Measurements from ENCODE around the gene AMELX.

Gene AMELX

DNA sequence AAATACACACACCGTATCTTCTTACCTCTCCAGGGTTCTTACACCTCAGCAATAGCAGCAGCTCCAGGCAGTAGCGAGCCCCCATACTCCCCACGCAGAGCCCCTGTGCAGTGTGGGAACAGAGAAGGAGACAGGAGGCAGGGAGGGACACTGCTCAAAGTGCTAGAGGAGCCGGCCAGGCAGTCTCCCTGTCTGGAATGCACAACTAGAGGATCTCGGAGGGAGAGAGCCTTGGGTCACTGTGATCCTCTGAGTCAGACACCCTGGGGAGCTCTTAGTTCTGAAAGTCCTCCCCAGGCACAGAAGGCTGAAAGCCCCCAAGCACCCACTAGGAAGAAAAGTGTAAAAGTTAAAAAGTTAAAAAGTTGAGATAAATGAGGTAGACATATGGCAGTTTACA is 16.0 kb downstream of the AMELX start:
- no peaks in the 10 kb centered on the region for H3K36me3 ChIP-seq (replicated peaks)
- DNase-seq, result peak; percentile 17
- no peaks in the 10 kb centered on the region for H3K27me3 ChIP-seq (replicated peaks)
- in situ Hi-C loops (cut with HindIII; ENCODE audit: low pct_ligation_motif_present, low sequenced_read_pairs), result no loop called here
- TF ChIP-seq, protein P1, sequence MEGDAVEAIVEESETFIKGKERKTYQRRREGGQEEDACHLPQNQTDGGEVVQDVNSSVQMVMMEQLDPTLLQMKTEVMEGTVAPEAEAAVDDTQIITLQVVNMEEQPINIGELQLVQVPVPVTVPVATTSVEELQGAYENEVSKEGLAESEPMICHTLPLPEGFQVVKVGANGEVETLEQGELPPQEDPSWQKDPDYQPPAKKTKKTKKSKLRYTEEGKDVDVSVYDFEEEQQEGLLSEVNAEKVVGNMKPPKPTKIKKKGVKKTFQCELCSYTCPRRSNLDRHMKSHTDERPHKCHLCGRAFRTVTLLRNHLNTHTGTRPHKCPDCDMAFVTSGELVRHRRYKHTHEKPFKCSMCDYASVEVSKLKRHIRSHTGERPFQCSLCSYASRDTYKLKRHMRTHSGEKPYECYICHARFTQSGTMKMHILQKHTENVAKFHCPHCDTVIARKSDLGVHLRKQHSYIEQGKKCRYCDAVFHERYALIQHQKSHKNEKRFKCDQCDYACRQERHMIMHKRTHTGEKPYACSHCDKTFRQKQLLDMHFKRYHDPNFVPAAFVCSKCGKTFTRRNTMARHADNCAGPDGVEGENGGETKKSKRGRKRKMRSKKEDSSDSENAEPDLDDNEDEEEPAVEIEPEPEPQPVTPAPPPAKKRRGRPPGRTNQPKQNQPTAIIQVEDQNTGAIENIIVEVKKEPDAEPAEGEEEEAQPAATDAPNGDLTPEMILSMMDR (IDR thresholded peaks at IDR 0.05; ENCODE audit: low read depth, low read length, missing control alignments), result no peak
- no peak overlapping the region for H3K4me3 ChIP-seq (ENCODE audit: low read depth, low read length)
- H3K27ac ChIP-seq, result no peak overlapping the region

DNA sequence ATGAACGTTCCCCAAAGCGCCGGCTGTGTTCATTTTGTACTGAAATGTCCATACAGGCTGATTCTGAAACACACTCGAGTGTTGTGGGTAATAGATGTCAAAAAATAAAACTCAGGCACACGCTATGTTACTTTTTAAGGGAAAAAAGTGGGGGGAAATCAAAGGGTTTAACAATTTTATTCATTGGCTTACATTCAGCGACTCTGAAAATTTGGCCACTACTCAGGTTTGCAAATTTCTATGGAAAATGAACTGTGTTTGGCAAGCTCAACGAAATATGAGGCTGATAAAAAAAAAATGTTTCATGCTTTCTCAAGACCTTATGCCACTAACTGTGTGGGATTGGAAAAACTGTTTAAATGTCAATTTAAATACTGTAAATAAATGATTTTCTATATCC is 18.5 kb downstream of the AMELX start:
- Histone ChIP-seq H3K27me3 (replicated peaks) (no peaks in the 10 kb centered on the region), H3K27ac (no peak overlapping the region), H3K4me3 (ENCODE audit: low read depth, low read length) (no peak overlapping the region), H3K36me3 (replicated peaks) (no peaks in the 10 kb centered on the region)
- no peak for DNase-seq
- in situ Hi-C loops (cut with HindIII; ENCODE audit: low pct_ligation_motif_present, low sequenced_read_pairs), result no loop called here
- TF ChIP-seq, protein P1 (IDR thresholded peaks at IDR 0.05; ENCODE audit: low read depth, low read length, missing control alignments), result no peak

- Histone ChIP-seq H3K27ac (no peak overlapping the region), H3K4me3 (ENCODE audit: low read depth, low read length) (no peak overlapping the region), H3K36me3 (replicated peaks) (no peaks in the 10 kb centered on the region), H3K27me3 (replicated peaks) (no peaks in the 10 kb centered on the region)
- in situ Hi-C loops (cut with HindIII; ENCODE audit: low pct_ligation_motif_present, low sequenced_read_pairs), result no loop called here
- TF ChIP-seq, protein P1 (IDR thresholded peaks at IDR 0.05; ENCODE audit: low read depth, low read length, missing control alignments), result no peak
- DNase-seq, result no peak
Measured at GRCh38 chrX:11319806-11320520, 26.8 kb downstream of the AMELX start.

DNA sequence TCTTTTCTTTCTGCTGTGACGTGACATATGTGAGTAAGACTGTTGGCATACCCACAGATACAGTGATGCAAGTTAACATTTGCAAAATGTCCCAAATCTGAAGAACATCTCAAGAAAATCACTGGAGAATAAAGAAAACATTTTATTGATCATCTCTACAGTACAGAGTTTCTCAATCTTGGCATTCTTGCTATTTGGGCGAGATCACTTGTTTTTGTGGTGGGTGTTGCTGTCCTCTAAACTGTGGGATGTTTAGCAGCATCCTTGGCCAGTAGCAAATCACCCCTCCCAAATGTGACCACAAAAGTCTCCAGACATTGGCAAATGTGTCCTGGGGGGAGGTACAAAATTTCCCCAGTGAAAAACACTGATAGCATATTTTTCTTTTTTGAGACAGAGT is 28.8 kb downstream of the AMELX start:
- Histone ChIP-seq H3K36me3 (replicated peaks) (no peaks in the 10 kb centered on the region), H3K4me3 (ENCODE audit: low read depth, low read length) (no peak overlapping the region), H3K27ac (no peak overlapping the region), H3K27me3 (replicated peaks) (no peaks in the 10 kb centered on the region)
- DNase-seq, result no peak
- in situ Hi-C loops (cut with HindIII; ENCODE audit: low pct_ligation_motif_present, low sequenced_read_pairs), result no loop called here
- TF ChIP-seq, protein P1 (IDR thresholded peaks at IDR 0.05; ENCODE audit: low read depth, low read length, missing control alignments), result no peak

DNA sequence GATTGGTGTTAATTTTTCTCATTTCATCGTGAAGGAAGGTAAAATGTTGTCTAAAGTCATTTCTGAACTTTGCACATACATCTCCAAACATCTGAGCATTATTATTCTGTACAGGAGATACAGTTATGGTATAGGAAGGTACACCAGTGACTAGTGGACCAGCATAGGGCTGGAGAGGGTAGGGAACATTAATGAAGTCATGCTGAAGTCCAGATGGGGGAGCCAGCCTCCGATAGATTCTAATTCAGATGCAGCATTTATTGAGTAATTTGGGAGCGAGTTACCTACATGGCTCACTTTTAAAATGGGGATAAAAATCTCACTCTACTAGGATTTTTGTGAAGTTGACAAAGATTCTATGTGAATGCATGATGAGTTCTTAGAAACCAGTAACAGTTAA is 34.9 kb downstream of the AMELX start:
- Histone ChIP-seq H3K4me3 (ENCODE audit: low read depth, low read length) (no peak overlapping the region), H3K27me3 (replicated peaks) (no peaks in the 10 kb centered on the region), H3K27ac (no peak overlapping the region), H3K36me3 (replicated peaks) (no peaks in the 10 kb centered on the region)
- DNase-seq, result no peak
- in situ Hi-C loops (cut with HindIII; ENCODE audit: low pct_ligation_motif_present, low sequenced_read_pairs), result no loop called here
- TF ChIP-seq, protein P1 (IDR thresholded peaks at IDR 0.05; ENCODE audit: low read depth, low read length, missing control alignments), result no peak

DNA sequence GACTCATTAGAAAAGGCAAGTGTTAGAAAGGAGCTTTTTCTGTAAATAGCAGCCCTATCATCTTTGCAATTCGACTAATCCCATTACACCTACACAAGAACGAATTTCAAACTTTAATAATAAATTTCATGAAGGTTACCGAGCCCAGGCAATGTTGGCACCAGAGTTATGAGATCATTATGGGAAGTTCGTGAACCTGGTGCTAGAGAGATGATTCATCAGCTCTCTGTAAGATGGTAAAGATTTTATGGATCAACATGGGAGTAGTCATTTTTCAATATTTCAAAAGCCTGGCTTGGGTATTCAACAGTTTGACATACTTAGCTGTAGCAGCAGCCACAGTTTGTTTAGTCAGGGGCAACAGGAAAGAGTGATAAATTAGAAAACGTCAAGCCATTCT is 35.8 kb downstream of the AMELX start:
- Histone ChIP-seq H3K36me3 (replicated peaks) (no peaks in the 10 kb centered on the region), H3K27me3 (replicated peaks) (no peaks in the 10 kb centered on the region), H3K4me3 (ENCODE audit: low read depth, low read length) (no peak overlapping the region), H3K27ac (no peak overlapping the region)
- in situ Hi-C loops (cut with HindIII; ENCODE audit: low pct_ligation_motif_present, low sequenced_read_pairs), result no loop called here
- TF ChIP-seq, protein P1 (IDR thresholded peaks at IDR 0.05; ENCODE audit: low read depth, low read length, missing control alignments), result no peak
- no peak for DNase-seq
